Fibroblast of skin of scalp (primary cell): ENCODE measurements around the gene HMG20A.
A peak's percentile ranks its signal among the peaks of the same experiment; 100 is the strongest.

Source experiments
- DNase-seq: peaks from one replicate; pipeline ENCODE4 v3.0.0-alpha.2; 2013

Gene HMG20A

DNA sequence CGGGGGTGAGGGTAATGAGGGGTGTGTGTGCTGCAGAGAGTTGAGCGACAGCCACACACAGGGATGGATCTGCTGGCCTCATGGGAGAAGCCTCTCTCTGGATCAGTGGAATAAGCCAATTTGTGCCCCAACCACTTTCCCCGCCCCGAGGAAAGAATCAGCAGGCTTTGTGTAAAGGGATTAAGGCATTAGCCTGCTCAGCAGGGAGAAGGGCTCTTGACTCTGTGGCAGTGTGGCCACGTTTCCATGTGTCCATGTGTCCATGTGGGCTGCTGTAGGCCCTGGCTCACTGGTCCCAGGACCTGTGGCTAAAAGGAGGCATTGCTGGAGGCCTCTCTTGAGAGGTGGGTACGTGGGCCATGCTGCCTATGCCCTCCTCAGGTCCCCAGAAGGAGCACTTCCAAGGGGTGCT is 104.7 kb downstream of the HMG20A start:
- peak; percentile 16 for DNase-seq

DNA sequence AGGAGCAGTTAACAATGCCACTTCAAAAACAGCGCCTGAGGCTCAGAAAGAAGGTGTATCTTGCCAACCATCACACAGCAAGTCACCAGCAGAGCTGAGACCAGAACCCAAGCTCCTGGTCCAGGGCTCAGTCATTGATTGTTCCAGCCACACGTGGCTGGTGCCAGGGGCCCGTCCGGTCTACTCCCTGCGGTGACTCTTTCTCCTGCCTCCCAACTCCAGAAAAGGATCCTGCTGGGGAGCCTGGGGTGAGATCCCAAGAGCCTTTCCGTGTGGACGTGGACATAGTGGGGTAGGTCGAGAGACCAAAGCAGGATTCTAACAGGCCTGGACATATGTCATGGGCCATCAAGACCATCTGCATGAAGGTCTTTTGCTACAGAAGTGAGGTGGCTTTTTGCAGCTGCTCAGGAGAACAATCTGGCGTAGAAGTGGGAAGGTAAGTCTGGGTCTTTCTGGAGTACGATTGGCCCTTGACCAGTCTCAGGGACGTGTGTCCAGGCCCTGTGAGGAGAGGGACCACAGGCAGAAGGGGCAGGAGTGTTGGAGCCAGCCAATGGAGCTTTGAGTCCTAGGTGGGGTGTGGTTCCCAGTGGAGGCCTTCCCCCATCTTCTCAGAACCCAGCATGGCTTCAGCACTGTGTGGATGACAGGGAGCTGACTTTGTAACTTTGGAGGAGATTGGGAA is 105.4 kb downstream of the HMG20A start:
- DNase-seq = no peak

DNA sequence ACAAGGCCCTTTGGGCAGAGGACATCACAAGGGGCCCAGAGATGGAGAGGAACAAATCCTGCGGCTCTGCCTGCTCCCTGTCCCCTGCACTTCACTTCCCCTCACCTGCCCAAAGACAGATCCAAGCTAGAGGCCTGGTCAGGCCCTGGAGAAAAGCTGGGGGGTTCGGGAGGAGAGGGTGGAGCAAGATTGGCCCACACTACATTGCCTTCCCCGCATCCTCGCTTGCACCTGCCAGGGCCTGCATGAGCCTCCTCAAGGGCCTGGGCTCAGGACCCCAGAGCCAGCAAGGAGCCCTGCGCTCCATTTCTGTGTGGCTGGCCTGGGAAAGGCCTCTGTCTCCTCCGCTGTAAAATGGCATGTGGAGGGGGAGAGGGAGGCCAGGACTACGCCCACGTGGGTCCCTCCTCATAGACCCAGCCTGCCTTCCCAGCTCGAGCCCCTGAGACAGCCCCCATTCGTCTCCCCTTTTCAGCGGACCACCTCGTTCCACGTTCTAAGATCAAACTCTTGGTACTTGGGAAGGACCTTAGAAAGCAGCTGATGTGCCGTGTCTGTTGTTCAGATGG is 106.0 kb downstream of the HMG20A start:
- DNase-seq = no peak

DNA sequence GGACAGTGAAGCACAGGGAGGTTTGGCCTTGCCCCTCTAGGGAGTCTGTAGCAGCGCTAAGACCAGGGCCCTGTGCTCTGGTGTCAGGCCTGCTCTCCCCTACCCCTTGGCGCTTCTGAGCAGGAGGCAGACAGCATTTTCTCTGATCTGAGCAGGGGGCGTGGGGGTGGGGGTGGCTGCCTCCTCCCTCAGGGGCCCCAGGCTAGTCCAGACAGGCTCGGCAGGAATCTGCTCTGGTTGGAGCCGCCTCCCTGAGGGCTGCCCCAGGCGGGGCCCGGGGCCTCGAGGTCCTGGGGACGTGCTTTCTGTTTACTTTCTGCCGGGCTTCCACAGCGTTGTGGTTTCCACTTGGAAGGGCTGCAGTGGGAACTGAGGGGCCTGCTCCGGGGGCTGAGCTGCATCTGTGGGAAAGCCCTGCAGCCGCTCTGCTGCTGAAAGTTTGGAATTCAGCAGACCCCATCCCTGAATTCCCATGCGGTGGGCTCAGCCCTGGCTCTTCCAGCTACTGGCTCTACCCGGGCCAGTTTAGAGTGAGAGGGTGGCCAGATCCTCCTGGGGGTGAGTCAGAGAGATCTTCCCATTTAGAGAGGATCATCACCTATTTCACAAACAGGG is 106.6 kb downstream of the HMG20A start:
- DNase-seq = peak; percentile 78

DNA sequence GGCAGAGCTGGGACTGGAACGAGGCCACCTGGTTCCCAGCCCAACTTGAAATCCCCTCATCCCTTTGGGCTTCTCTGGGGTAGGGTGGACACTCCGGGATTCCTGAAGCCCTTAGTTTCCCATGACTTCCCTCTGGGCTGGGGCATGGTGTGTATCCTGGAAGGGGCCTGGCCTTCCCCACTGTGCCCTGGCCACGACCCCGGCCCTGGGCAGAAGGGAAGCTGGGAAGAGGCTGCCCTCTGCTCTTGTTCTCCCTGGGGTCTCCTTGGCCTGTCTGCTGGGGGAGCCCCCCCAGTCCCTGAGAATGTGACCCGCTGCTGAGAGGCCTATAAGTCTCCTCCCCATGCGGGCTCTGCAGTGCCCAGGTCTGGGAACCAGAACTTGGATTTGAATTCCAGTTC is 107.1 kb downstream of the HMG20A start:
- peak; percentile 46 for DNase-seq

DNA sequence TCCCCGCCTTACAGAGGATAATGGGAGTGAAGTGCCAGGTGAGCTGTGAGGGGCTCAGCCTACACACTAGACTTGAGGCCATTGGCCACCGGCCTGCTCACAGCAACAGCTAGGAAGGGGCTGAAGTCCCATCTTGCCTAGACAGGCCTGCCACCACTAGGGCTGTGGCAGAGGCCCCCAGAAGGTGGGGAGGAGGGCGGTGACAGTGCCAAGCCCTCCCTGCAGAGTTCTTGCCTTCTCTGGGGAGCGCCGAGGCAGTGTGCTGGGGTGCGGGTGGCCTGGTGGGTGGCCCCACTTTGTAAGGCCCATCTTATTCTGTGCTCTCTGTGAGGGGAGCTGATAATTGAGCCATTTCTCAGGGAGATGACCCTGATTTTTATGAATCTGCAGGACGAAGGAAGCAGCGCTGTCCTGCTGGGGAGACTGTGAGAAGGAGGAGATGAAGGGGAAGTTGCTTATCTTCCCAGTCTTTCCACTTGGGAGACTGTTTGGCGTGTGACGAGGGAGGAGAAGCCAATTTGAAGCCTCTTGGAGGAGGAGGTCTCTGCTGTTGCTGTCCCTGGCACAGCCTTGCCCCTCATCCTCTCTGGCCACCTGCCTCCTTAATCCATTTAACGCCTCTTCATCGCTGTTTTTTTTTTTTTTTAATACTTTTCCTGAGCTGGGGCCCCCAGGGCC is 107.7 kb downstream of the HMG20A start:
- no peak for DNase-seq

DNA sequence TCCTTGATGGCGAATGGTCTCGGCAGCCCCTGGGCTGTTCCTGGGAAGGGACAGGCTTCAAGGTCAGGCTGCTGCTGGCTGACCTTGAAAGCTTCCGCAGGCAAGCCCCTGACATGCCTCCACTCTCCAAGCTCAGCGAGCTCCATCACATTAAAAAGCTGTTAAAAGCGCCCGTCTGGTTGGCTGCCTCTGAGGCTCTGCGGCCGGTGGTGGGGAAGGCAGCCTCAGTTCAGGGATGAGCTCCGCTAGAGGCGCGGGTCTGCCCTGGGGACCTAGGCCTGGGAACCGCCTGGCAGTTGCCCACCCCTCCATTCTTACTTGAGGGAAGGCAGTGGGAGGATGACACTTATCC is 108.3 kb downstream of the HMG20A start:
- no peak for DNase-seq

DNA sequence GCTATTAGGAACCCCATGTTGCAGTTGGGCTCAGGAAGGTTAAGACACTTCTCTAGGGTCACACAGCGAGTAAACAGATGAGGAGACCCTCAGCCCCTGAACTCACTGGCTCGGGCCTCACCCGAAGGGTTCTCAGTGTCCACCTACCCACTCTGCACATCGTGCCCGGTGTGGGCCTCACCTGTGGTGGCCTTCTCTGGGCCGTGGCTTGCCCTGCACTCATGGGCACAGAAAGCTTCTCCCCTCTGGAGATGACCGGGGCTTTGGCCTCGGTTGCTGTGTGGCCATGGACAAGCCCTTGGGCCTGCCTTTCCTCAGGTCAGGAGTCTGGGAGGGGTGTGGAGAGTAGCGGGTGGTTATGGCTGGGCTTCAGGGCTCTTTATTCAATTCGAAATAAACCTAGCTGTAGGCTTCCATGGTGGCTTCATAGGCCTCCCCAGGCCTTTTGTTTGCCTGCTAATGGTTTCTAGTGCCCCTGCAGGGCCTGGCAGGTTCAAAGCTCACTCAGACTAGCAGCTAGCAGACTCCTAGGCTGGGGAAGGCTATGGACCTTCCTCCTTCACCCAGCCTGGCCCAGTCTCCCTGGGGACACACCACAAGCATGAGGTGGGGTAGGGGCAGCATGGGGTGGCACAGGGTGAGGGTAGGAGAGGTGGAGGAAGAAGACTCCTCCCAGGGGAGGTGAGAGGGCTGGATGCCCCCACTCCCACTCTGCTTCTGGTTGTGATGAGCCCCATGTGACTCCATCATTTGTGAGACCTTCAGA is 108.9 kb downstream of the HMG20A start:
- DNase-seq = no peak

DNA sequence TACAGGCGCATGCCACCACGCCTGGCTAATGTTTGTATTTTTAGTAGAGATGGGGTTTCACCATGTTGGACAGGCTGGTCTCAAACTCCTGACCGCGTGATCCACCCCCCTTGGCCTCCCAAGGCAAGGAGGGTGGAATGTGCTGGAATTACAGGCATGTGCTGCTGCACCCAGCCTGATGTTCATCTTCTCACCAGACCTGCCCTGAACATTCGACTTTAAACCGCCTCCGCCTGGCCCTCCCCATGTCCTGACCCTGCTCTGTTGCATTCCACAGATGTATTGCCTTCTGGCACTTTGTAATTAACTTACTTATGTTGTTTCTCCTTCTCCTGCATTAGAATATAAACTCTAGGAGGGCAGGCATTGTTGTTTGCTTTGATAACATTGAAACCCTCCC is 109.9 kb downstream of the HMG20A start:
- peak; percentile 47 for DNase-seq

DNA sequence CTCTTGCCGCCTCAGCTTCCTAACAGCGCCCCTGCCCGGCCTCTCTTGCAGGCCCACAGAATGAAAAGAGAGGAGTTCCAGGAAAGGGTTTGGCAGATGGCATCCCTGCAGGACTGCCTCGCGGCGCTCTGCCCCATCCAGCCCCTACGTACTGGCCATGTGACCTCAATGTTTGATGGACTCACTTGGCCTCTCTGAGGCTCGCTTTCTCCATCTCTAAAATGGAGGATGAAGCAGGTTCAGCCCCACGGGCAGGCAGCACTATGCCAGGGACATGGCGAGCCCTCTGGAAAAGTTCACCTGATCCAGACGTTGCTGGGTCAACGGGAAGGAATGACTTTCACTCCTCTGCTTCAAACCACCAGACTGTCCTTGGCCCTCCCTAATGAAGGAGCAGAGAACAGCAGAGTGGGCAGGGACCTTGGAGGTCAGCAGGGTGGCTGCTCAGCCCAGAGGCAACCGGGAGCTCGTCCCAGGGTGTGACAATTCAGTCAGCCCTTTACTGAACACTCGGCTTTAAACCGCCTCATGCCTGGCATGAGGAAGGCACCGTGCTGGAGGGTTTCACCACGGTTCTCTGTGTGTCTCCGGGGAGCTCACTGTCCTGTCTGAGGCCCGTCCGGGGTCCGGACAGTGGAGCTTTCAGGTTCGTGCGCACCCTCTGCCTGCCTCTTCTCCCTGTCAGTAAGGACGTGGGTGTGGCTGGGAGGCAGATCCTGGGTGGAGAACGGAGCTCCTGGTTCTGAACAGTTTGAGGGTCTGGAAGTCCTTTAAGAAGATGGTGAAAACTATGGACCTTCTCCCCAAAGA is 110.7 kb downstream of the HMG20A start:
- DNase-seq = no peak

DNA sequence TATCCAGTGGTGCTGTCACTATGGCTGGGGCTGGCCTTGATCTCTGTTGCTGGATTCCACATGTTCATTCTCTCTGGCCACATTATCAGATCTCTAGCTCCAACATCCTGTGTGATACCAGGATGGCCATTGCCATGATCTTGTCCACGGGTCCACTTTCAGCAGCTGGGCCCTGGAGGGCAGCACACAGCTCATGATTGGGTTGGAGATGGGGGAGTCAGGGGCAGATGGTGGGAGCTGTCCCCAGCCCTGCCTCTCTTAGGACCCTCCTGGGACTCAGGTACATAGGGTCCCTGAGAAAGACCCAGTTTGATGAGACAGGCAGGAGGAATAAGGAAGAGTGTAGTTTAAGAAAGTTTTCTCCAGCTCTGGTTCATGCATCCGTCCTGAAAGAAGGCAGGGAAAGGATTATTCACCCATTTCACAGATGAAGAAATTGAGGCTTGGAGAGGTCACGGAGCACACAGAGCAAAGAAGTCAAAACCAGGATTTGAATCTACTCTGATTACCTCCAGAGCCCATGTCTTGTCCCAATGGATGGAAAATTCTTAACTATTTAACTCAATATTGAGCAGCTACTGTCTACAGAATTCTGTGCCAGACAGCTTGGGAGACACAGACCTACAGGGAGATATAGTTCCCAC is 111.5 kb downstream of the HMG20A start:
- no peak for DNase-seq

DNA sequence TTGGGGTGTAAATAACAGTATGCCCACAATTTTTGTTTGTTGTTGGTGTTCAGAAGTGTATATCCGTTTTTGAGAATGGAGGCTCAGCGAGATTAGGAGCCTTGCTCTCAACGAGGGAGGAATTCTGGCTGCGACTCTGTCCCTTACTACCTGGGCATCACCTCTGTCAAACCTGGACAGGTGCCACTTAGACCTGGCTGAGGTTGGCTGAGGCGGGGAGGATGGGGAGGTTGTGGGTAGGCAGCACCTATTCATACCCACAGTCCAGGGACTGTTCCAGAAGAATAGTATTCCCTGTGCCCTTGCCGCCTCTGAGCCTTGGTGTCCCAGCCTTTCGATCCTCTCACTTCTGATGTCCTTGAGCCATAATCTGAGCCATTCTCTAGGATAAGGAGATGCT is 112.2 kb downstream of the HMG20A start:
- DNase-seq = no peak

DNA sequence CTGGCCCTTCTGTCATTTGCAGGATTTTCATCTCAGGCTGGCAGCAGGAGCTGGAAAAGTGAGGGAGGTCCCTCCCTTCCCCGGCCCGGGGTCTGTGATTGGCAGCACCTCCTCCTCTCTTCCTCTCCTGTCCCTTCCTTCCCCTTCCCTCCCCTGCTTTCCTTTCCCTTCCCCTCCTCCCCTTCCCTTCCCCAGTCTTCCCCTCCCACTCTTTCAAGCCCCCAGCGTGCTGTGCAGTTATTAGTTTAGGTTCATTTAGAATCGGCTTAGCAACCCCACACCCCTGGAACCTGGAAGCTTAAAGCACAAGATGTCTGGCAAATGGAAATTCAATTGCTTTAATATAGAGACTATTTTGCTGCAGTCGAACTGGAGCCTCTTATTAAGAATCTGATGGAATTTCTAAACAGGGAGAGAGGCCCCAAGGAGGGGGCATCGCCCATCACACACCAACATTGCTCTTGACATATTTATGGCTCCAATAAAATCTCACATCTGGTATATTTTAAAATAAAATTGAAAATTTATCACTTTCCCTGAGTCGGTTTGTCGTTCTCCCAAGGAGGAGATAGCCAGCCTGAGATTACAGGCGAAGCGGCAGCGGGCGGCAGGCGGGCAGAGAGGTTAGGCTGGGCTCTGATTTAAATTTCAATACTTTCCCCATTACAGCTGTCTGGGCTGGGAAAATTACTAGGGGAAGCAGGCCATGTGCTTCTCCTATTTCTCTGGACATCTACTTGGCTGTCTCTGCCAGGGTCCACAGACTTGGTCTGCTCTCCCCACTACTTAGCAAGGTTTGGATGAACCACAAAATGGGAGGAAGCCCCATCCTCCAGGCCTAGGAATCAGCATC is 113.1 kb downstream of the HMG20A start:
- DNase-seq = no peak
